ENCODE measurements around the gene ZNF121.

ZNF121 gene

DNA sequence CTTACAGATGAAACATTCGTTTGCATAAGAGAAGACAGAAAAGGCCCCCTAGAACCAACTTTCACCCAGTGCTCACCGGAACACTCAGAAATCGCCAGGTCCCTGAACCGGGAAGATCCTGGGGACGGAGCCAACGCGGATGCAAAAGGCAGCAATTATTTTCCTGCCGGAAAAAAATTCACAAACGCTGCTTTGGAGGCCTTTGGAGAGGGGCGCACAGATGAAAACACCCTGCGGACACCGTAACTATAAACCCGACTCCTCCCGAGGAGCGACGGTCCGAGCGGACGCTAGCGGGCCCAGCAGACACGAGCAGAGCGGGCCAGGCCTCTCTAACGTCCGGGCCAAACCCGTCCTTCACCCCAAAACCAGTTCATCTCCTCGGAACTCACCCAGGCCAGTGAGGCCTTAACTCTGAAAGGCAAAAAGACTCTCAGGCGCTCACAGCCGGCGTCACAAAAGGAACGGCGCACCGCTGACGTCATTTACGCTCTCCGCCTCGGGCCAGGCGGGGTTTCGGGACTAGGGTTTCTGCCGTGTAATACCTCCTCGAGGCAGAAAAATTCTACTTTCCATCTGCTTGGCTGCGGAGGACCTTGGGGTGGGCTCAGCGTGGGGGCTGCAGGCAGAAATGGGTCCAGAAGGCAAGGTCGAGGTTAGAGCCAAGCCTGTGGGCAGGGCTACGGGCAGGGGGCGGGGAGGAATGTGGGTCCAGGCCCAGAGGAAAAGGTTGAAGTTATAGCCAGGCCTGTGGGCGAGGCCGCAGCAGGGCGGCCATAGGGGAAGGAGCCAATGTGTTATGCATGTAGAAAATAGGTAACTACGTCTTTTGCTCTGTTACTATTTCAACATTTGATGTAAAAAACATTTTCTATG is 45.9 kb downstream of the ZNF121 start, which contains the start of gene ZNF426:
TSS of gene ZNF426 (minus strand) at position 463 of the 876 bp plus-strand sequence. CDS start 2,413 bp downstream, outside the sequence.
- DNase-seq: peak; percentile 67

DNA sequence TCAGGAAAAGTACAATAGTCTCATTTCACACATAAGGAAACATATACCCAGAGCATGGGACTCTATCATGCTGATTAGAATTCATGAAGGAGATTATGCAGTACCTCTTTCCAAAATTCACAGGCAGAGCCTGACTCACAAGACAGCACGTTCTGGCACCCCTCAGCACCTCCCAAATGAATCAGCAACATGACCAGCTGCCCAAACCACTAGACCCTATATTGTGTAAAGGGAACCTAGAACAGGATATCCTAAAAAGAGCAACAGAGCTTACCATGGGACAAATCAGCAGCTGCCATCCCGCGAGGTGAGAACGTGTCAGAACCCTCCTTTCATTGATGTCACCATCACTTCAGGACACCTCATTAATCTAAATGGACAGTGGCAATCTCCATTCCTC is 48.4 kb downstream of the ZNF121 start:
- DNase-seq: no peak

DNA sequence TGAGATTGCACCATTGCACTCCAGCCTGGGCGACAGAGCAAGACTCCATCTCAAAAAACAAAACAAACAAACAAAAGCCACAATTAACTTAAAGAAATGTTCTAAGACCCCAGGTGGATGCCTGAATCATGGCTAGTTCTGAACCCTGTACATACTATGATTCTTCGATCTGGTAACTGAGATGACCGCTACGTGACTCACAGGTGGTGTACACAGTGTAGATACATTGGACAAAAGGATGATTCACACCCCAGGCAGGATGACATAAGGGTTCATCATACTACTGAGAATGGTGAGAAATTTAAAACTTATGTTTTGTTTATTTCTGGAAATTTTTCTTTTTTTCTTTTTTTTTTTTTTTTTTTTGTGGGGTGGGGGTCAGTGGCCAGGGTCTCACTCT is 52.4 kb downstream of the ZNF121 start:
- no peak for DNase-seq

GRCh38 chr19:9528757-9529336 is 55.5 kb downstream of the ZNF121 start:
- no peak for DNase-seq

- no peak for DNase-seq
These were observed 60.3 kb downstream of the ZNF121 start for GRCh38 chr19:9523885-9524474.

Data from T-helper 9 cell (primary cell).